Cardiac muscle cell (in vitro differentiated cells and primary cell): ENCODE data around the gene KNSTRN. TPM values are rescaled to one million over a fixed set of nuclear protein-coding genes. Genes with fewer than 3 reads are reported as not detected.
A peak's percentile ranks its signal among the peaks of the same experiment; 100 is the strongest.

Source experiments
- DNase-seq, 2 donors: peaks; one replicate each; pipeline versions ENCODE4 v3.0.0 to v3.0.0-alpha.2; 2010 to 2017; ENCODE audit warnings: low read depth in 1 of 2, low spot score in 1 of 2
- H3K27ac ChIP-seq: fragments of 200-600 bp; sonication (generic); 2 replicates; pipeline ENCODE4 v1.5.1; 2016
- H3K27me3 ChIP-seq: fragments of 200-600 bp; sonication (generic); 2 replicates; pipeline ENCODE4 v1.6.0; 2016; ENCODE audit warnings: control low read depth
- H3K36me3 ChIP-seq: fragments of 200-600 bp; sonication (generic); 2 replicates; pipeline ENCODE4 v1.5.1; 2016; ENCODE audit warnings: control low read depth
- H3K4me1 ChIP-seq: fragments of 200-600 bp; sonication (generic); 2 replicates; pipeline ENCODE4 v1.8.1; 2017; ENCODE audit warnings: low read depth, mild to moderate bottlenecking, mixed run types
- H3K4me3 ChIP-seq: fragments of 200-600 bp; sonication (generic); 2 replicates; pipeline ENCODE4 v1.5.1; 2016; ENCODE audit warnings: mild to moderate bottlenecking
- H3K9me3 ChIP-seq: fragments of 200-600 bp; sonication (generic); 2 replicates; pipeline ENCODE4 v1.5.1; 2017; ENCODE audit warnings: low read depth, mild to moderate bottlenecking, control low read depth
- CTCF ChIP-seq: IDR thresholded peaks from 2 replicates; pipeline ENCODE4 v1.5.1; 2012; ENCODE audit warnings: low read depth, mild to moderate bottlenecking, low read length
- polyA plus RNA-seq: library from polyadenylated mRNA; unstranded; fragments of >200 nt; fragmentation: Nextera tagmentation; extraction: Ambion mirVana; gene quantifications from 2 replicates; pipeline ENCODE4 v1.2.1, GENCODE V29; 2016
- total RNA-seq: library from RNA; depleted of rRNA; stranded (reverse); fragments of >200 nt; gene quantifications from 2 replicates; pipeline ENCODE4 v1.2.3, GENCODE V29; 2016

The KNSTRN gene
- total and polyA plus RNA-seq, 2 experiments from 2014 or later = 23.0 to 84.3 TPM

- Histone ChIP-seq H3K9me3 (no peaks in the 10 kb centered on the region), H3K36me3 (peaks cover 39% of the 10 kb centered on the region), H3K4me3 (no peak overlapping the region), H3K27me3 (no peaks in the 10 kb centered on the region), H3K4me1 (peaks cover 22% of the 10 kb centered on the region), H3K27ac (no peak overlapping the region)
- no peak for DNase-seq
- no peak for TF ChIP-seq CTCF
These were observed 28.0 kb downstream of the KNSTRN start for GRCh38 chr15:40410476-40410875.

- H3K27me3 ChIP-seq = no peaks in the 10 kb centered on the region
- no peak overlapping the region for H3K27ac ChIP-seq
- H3K4me3 ChIP-seq = no peak overlapping the region
- peaks cover 13% of the 10 kb centered on the region for H3K4me1 ChIP-seq
- no peak for TF ChIP-seq CTCF
- no peak for DNase-seq
- no peaks in the 10 kb centered on the region for H3K9me3 ChIP-seq
- peaks cover 44% of the 10 kb centered on the region for H3K36me3 ChIP-seq
These were observed 29.7 kb downstream of the KNSTRN start for GRCh38 chr15:40412095-40412759.

- Histone ChIP-seq H3K4me3 (no peak overlapping the region), H3K36me3 (peaks cover 40% of the 10 kb centered on the region)
These were observed 30.5 kb downstream of the KNSTRN start for GRCh38 chr15:40413036-40413435.

GRCh38 chr15:40414816-40415215, 32.3 kb downstream of the KNSTRN start:
- no peak for TF ChIP-seq CTCF
- peak in 1 of 2 donors; percentile 48 for DNase-seq
- Histone ChIP-seq H3K36me3 (peaks cover 47% of the 10 kb centered on the region), H3K27me3 (no peaks in the 10 kb centered on the region), H3K4me1 (peaks cover 11% of the 10 kb centered on the region), H3K9me3 (no peaks in the 10 kb centered on the region), H3K4me3 (no peak overlapping the region), H3K27ac (peak overlapping the region; percentile 3)

More at GRCh38 chr15:40413036-40413435, 30.5 kb downstream of the KNSTRN start:
- DNase-seq = no peak
- H3K27ac ChIP-seq = no peak overlapping the region
- no peaks in the 10 kb centered on the region for H3K27me3 ChIP-seq
- peaks cover 11% of the 10 kb centered on the region for H3K4me1 ChIP-seq
- no peak for TF ChIP-seq CTCF
- H3K9me3 ChIP-seq = no peaks in the 10 kb centered on the region

- H3K36me3 ChIP-seq = peaks cover 46% of the 10 kb centered on the region
- H3K4me1 ChIP-seq = peaks cover 11% of the 10 kb centered on the region
- no peaks in the 10 kb centered on the region for H3K27me3 ChIP-seq
- H3K9me3 ChIP-seq = no peaks in the 10 kb centered on the region
- no peak overlapping the region for H3K4me3 ChIP-seq
- TF ChIP-seq CTCF = no peak
- no peak for DNase-seq
- no peak overlapping the region for H3K27ac ChIP-seq
These were observed 32.7 kb downstream of the KNSTRN start for GRCh38 chr15:40415226-40415625.
